Natural killer cell (primary cell): ENCODE data around the gene PRPH2. TPM values are rescaled to one million over a fixed set of nuclear protein-coding genes. Genes with fewer than 3 reads are reported as not detected.
A peak's percentile ranks its signal among the peaks of the same experiment; 100 is the strongest.

ENCODE experiments used
- ATAC-seq, 3 donors: fragments of 150-1000 bp in 2 of 3; fragments of 200-7000 bp in 1 of 3; cut with Tn5 transposase; 1 replicate in 1 of 3; 2 replicates in 2 of 3; pipeline ENCODE4 v1.10.0; 2021; ENCODE audit warnings: mild to moderate bottlenecking in 2 of 3, moderate library complexity in 2 of 3
- DNase-seq, 2 donors: peaks; one replicate each; pipeline versions ENCODE4 v3.0.0 to v3.0.0-alpha.2; 2013 to 2021; ENCODE audit warnings: mixed read lengths in 1 of 2
- H3K27ac ChIP-seq: one replicate; pipeline ENCODE4 v1.5.1; 2013; ENCODE audit warnings: mild to moderate bottlenecking, low read length
- H3K27me3 ChIP-seq: one replicate; pipeline ENCODE4 v1.6.1; 2013; ENCODE audit warnings: low read length; ENCODE audit not compliant: control insufficient read depth, insufficient read depth
- H3K36me3 ChIP-seq: one replicate; pipeline ENCODE4 v1.6.1; 2013; ENCODE audit warnings: low read length; ENCODE audit not compliant: control insufficient read depth, insufficient read depth
- H3K4me1 ChIP-seq: one replicate; pipeline ENCODE4 v1.6.1; 2013; ENCODE audit warnings: low read length; ENCODE audit not compliant: control insufficient read depth, insufficient read depth
- H3K4me3 ChIP-seq: one replicate; pipeline ENCODE4 v1.5.1; 2013; ENCODE audit warnings: low read length
- H3K9me3 ChIP-seq: one replicate; pipeline ENCODE4 v1.6.1; 2013; ENCODE audit warnings: low read length; ENCODE audit not compliant: control insufficient read depth, insufficient read depth
- H3K27ac Mint-ChIP-seq, 2 donors: one replicate each; pipeline ENCODE4 v1.8.0; 2022; ENCODE audit warnings: mild to moderate bottlenecking in 2 of 2, mixed read lengths in 2 of 2, moderate library complexity in 1 of 2
- H3K27me3 Mint-ChIP-seq, 2 donors: one replicate each; pipeline ENCODE4 v1.8.0; 2022; ENCODE audit warnings: low read depth in 2 of 2, mixed read lengths in 2 of 2
- H3K36me3 Mint-ChIP-seq: one replicate; pipeline ENCODE4 v1.8.0; 2022; ENCODE audit warnings: mixed read lengths
- H3K4me1 Mint-ChIP-seq, 2 donors: one replicate each; pipeline ENCODE4 v1.8.0; 2022; ENCODE audit warnings: mixed read lengths in 2 of 2
- H3K4me3 Mint-ChIP-seq: one replicate; pipeline ENCODE4 v1.8.0; 2022; ENCODE audit warnings: mild to moderate bottlenecking, moderate library complexity, mixed read lengths
- H3K9me3 Mint-ChIP-seq, 2 donors: one replicate each; pipeline ENCODE4 v1.8.0; 2022; ENCODE audit warnings: mixed read lengths in 2 of 2
- WGBS: methylation state at CpG from one replicate; pipeline ENCODE4 v1.1.7; 2013; ENCODE audit warnings: missing lambda C conversion rate; ENCODE audit not compliant: insufficient coverage; 5-methylcytosine and 5-hydroxymethylcytosine counted together
- intact Hi-C: fragments of 100-400 bp; cut with micrococcal nuclease; formaldehyde crosslinking; loops from one replicate; pipeline ENCODE4 v1.14.2; 2022
- total RNA-seq, 4 donors: library from RNA; stranded (reverse); fragments of 120-200 nt in 1 of 4; gene quantifications; one replicate each; pipeline versions ENCODE4 v1.2.3 to v1.2.4, GENCODE V29; 2013 to 2022
- TF ChIP-seq, protein P1 (sequence below): fragments of 200-600 bp; IDR thresholded peaks from one replicate; pipeline ENCODE4 v1.8.0; 2022; ENCODE audit warnings: antibody characterized with exemption

PRPH2 gene
- total RNA-seq, 3 donors from 2014 or later (not counting 1 experiment from before 2014, with no cell fraction given), result 0.12 to 0.16 (median 0.13) TPM

GRCh38 chr6:42690872-42691271, 31.5 kb downstream of the PRPH2 start:
- Mint-ChIP-seq H3K27me3 (no peaks in the 10 kb centered on the region), H3K4me3 (no peak overlapping the region), H3K9me3 (no peaks in the 10 kb centered on the region), H3K27ac (peak overlapping the region; percentile 47 to 72), H3K4me1 (peaks cover 22 to 24% of the 10 kb centered on the region in 2 donors), H3K36me3 (peaks cover 40% of the 10 kb centered on the region)
- DNase-seq (peak in 1 of 2 donors; percentile 34), ATAC-seq (no peak)
- peaks cover 9% of the 10 kb centered on the region for H3K4me1 ChIP-seq
- no peaks in the 10 kb centered on the region for H3K27me3 ChIP-seq
- H3K36me3 ChIP-seq, result peaks cover 52% of the 10 kb centered on the region
- 72% methylated on average over 2 of the region's 2 CpGs for WGBS
- TF ChIP-seq, protein P1, sequence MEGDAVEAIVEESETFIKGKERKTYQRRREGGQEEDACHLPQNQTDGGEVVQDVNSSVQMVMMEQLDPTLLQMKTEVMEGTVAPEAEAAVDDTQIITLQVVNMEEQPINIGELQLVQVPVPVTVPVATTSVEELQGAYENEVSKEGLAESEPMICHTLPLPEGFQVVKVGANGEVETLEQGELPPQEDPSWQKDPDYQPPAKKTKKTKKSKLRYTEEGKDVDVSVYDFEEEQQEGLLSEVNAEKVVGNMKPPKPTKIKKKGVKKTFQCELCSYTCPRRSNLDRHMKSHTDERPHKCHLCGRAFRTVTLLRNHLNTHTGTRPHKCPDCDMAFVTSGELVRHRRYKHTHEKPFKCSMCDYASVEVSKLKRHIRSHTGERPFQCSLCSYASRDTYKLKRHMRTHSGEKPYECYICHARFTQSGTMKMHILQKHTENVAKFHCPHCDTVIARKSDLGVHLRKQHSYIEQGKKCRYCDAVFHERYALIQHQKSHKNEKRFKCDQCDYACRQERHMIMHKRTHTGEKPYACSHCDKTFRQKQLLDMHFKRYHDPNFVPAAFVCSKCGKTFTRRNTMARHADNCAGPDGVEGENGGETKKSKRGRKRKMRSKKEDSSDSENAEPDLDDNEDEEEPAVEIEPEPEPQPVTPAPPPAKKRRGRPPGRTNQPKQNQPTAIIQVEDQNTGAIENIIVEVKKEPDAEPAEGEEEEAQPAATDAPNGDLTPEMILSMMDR, result no peak
- H3K27ac ChIP-seq, result no peak overlapping the region
- intact Hi-C loops, result no loop called here
- H3K9me3 ChIP-seq, result no peaks in the 10 kb centered on the region
- H3K4me3 ChIP-seq, result no peak overlapping the region

GRCh38 chr6:42690151-42690702, 32.2 kb downstream of the PRPH2 start:
- H3K36me3 Mint-ChIP-seq, result peaks cover 40% of the 10 kb centered on the region
- H3K27ac ChIP-seq, result no peak overlapping the region
- no peaks in the 10 kb centered on the region for H3K27me3 ChIP-seq
- no peak overlapping the region for H3K4me3 ChIP-seq
- intact Hi-C loops, result no loop called here
- peaks cover 58% of the 10 kb centered on the region for H3K36me3 ChIP-seq
- H3K4me3 Mint-ChIP-seq, result no peak overlapping the region
- peak overlapping the region; percentile 47 to 72 for H3K27ac Mint-ChIP-seq
- DNase-seq, result no peak
- no peaks in the 10 kb centered on the region for H3K27me3 Mint-ChIP-seq
- TF ChIP-seq, protein P1, result no peak
- 95% methylated on average over 5 of the region's 5 CpGs for WGBS
- peaks cover 9% of the 10 kb centered on the region for H3K4me1 ChIP-seq
- no peak for ATAC-seq
- no peaks in the 10 kb centered on the region for H3K9me3 ChIP-seq
- no peaks in the 10 kb centered on the region for H3K9me3 Mint-ChIP-seq
- peaks cover 22 to 24% of the 10 kb centered on the region in 2 donors for H3K4me1 Mint-ChIP-seq

GRCh38 chr6:42689371-42689770, 33.0 kb downstream of the PRPH2 start:
- Mint-ChIP-seq H3K9me3 (no peaks in the 10 kb centered on the region), H3K27me3 (no peaks in the 10 kb centered on the region), H3K27ac (peak overlapping the region; percentile 18 to 47), H3K4me1 (peaks cover 15 to 17% of the 10 kb centered on the region in 2 donors), H3K4me3 (no peak overlapping the region), H3K36me3 (peaks cover 38% of the 10 kb centered on the region)
- H3K4me1 ChIP-seq, result peaks cover 9% of the 10 kb centered on the region
- WGBS, result 96% methylated on average over 6 of the region's 7 CpGs
- no peaks in the 10 kb centered on the region for H3K27me3 ChIP-seq
- H3K4me3 ChIP-seq, result no peak overlapping the region
- H3K27ac ChIP-seq, result no peak overlapping the region
- DNase-seq, result no peak
- no peaks in the 10 kb centered on the region for H3K9me3 ChIP-seq
- ATAC-seq, result no peak
- TF ChIP-seq, protein P1, result no peak
- H3K36me3 ChIP-seq, result peaks cover 67% of the 10 kb centered on the region
- intact Hi-C loops, result no loop called here

- TF ChIP-seq, protein P1, result no peak
- H3K27ac ChIP-seq, result no peak overlapping the region
- peaks cover 73% of the 10 kb centered on the region for H3K36me3 ChIP-seq
- H3K36me3 Mint-ChIP-seq, result peaks cover 27% of the 10 kb centered on the region
- no peaks in the 10 kb centered on the region for H3K27me3 Mint-ChIP-seq
- DNase-seq, result no peak
- WGBS, result 95% methylated on average over 3 of the region's 3 CpGs
- no peaks in the 10 kb centered on the region for H3K27me3 ChIP-seq
- H3K9me3 Mint-ChIP-seq, result no peaks in the 10 kb centered on the region
- intact Hi-C loops, result no loop called here
- peaks cover under 1% of the 10 kb centered on the region for H3K4me1 ChIP-seq
- peaks cover 4 to 6% of the 10 kb centered on the region in 2 donors for H3K4me1 Mint-ChIP-seq
- no peak overlapping the region for H3K27ac Mint-ChIP-seq
- no peak overlapping the region for H3K4me3 Mint-ChIP-seq
- no peaks in the 10 kb centered on the region for H3K9me3 ChIP-seq
- ATAC-seq, result no peak
- H3K4me3 ChIP-seq, result no peak overlapping the region
Measured at GRCh38 chr6:42688281-42688680, 34.1 kb downstream of the PRPH2 start.
